ENCODE data around the gene APOBEC4. TPM values are rescaled to one million over a fixed set of nuclear protein-coding genes. Genes with fewer than 3 reads are reported as not detected.

The APOBEC4 gene
- total RNA-seq, 1 experiment from 2014 or later = not detected

GRCh38 chr1:183597656-183598347 lies 55.3 kb downstream of the APOBEC4 start:
- no peak overlapping the region for H3K27ac ChIP-seq
- no peak for DNase-seq (ENCODE audit: low read depth in 1 of 2, low spot score in 2 of 2)

GRCh38 chr1:183596500-183596899 lies 56.6 kb downstream of the APOBEC4 start:
- peaks cover 9% of the 10 kb centered on the region; the same call in 1 of the 2 replicates for H3K27me3 ChIP-seq (replicated peaks)
- no peaks in the 10 kb centered on the region for H3K4me1 ChIP-seq (replicated peaks)
- H3K27ac ChIP-seq = no peak overlapping the region
- no peak for DNase-seq (ENCODE audit: low read depth in 1 of 2, low spot score in 2 of 2)
- H3K36me3 ChIP-seq = no peaks in the 10 kb centered on the region
- no peaks in the 10 kb centered on the region for H3K9me3 ChIP-seq (replicated peaks)
- no peak overlapping the region for H3K4me3 ChIP-seq

More at GRCh38 chr1:183597656-183598347, 55.3 kb downstream of the APOBEC4 start:
- H3K27me3 ChIP-seq (replicated peaks) = peaks cover 9% of the 10 kb centered on the region; the same call in 1 of the 2 replicates
- no peak overlapping the region for H3K4me3 ChIP-seq
- H3K9me3 ChIP-seq (replicated peaks) = no peaks in the 10 kb centered on the region
- H3K4me1 ChIP-seq (replicated peaks) = no peaks in the 10 kb centered on the region
- H3K36me3 ChIP-seq = no peaks in the 10 kb centered on the region

Other genes with a start within 250 kb of the APOBEC4 start
- 0.50 and 0.60 TPM in 2 replicates for gene NMNAT2, start 234.9 kb downstream of the APOBEC4 start, total RNA-seq (2014; rRNA removed; shearing (Covaris generic))
- 5.9 and 21.0 TPM in 2 replicates for gene SMG7, start 180.8 kb downstream of the APOBEC4 start, total RNA-seq (2014; rRNA removed; shearing (Covaris generic))
- gene NCF2, start 62.9 kb downstream of the APOBEC4 start, total RNA-seq (2014; rRNA removed; shearing (Covaris generic)) = 0.24 TPM in 1 of 2 replicates, not detected in the other
- gene ARPC5, start 17.5 kb downstream of the APOBEC4 start, total RNA-seq (2014; rRNA removed; shearing (Covaris generic)) = 444 and 568 TPM in 2 replicates
- gene RGL1, start 151.8 kb upstream of the APOBEC4 start, total RNA-seq (2014; rRNA removed; shearing (Covaris generic)) = 23.2 and 28.2 TPM in 2 replicates